Measurements from ENCODE around the gene NPHP4.

NPHP4 gene

DNA sequence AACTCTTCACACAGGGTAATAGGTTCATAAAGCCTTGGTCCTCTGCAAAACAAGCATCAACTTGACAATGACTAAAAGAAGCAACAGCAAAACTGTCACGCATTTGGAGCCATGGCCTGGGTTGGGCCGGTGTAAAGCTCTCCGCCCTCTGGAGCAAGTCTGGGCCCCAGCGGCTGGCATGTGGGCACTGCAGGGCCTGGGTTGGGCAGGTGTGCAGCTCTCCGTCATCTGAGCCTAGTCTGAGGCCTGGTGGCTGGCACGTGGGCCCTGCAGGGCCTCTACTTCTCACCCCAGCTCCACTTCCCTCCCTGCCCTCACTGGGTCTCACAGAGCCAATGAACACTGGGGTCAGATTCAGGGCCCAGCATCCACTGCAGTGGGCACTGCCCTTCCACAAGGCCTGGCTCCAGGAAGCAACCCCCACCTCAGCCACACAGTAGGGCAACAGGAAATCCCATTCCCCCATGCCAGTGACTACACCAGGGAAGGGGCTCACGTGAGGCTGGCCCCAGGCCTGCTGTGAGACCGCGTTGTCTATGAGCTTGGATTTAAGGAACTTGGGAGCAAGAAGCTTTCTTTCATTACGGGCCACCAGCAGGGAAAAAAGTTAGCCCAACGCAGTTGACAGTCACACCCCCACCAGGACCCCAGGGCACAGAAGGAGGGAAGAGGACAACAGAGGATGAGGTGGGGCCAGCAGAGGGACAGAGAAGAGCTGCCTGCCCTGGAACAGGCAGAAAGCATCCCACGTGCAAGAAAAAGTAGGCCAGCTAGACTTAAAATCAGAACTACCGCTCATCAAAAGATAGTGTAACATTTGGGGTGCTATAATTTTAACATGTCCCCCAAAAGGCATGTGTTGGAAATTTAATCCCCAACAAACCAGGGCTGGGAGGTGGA is 52.7 kb downstream of the NPHP4 start:
- Histone ChIP-seq H3K36me3 (ENCODE audit: control insufficient read depth, low read depth, low read length) (no peaks in the 10 kb centered on the region), H3K4me3 (ENCODE audit: low read length) (no peak overlapping the region)

DNA sequence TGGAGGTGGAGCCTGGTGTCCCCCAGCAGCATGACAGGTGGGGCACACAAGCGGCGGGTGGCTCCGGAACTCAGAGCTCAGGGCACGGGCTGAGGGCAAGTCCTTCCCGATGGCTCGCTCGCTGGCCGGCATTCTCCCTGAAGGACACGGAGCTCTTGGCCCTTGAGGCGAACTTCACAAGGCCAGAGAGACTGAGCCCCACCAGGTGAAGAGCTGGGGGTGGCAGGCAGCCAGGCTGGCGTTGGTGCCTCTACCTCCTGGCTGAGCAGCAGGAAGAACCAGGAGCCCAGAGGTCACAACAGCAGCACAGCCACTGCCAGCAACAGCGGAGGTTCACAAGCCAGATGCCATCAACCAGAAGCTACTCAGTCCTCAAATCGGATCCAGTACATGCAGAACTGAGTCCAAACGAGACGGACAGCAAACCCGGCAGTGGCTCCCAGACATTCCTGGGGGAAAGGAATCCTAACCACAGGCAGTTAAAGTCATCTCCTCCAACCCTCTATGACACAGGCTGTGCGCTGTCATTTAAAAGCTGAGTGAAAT is 54.1 kb downstream of the NPHP4 start:
- Histone ChIP-seq H3K27ac (ENCODE audit: low read length) (no peak overlapping the region), H3K9me3 (ENCODE audit: control insufficient read depth, low read depth, low read length) (no peaks in the 10 kb centered on the region), H3K4me1 (ENCODE audit: control insufficient read depth, low read depth, low read length) (peaks cover 12% of the 10 kb centered on the region), H3K36me3 (ENCODE audit: control insufficient read depth, low read depth, low read length) (no peaks in the 10 kb centered on the region), H3K4me3 (ENCODE audit: low read length) (no peak overlapping the region), H3K9ac (ENCODE audit: low read length) (no peak overlapping the region), H3K27me3 (ENCODE audit: control insufficient read depth, insufficient read depth, low read length) (no peaks in the 10 kb centered on the region)

More for the DNA sequence above, 52.7 kb downstream of the NPHP4 start:
- Histone ChIP-seq H3K9me3 (ENCODE audit: control insufficient read depth, low read depth, low read length) (no peaks in the 10 kb centered on the region), H3K4me1 (ENCODE audit: control insufficient read depth, low read depth, low read length) (peaks cover 3% of the 10 kb centered on the region), H3K27me3 (ENCODE audit: control insufficient read depth, insufficient read depth, low read length) (no peaks in the 10 kb centered on the region), H3K9ac (ENCODE audit: low read length) (no peak overlapping the region), H3K27ac (ENCODE audit: low read length) (no peak overlapping the region)

DNA sequence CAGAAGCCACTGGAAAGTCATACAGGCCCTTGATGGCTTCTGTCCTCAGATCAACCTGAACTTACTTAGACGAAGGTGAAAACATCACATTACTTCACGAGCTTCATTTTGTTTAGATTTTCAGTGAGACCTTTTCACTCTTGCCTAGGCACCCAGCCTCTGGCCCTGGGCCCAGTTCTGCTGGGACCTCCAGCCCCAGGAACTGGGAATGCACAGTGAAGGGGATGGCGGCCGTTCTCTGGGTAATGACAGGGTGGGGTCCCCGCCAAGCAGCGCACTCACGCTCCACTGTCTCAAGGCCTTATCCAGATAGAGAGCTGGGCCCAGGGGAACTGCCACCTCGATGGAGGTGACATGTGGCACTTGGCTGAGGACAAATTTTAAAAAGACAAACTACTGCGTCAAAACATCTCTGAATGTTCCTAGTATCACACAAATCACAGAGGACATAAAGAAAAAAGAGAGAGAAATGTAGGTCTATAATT is 54.8 kb downstream of the NPHP4 start:
- Histone ChIP-seq H3K9ac (ENCODE audit: low read length) (no peak overlapping the region), H3K4me1 (ENCODE audit: control insufficient read depth, low read depth, low read length) (peaks cover 13% of the 10 kb centered on the region), H3K27ac (ENCODE audit: low read length) (no peak overlapping the region), H3K4me3 (ENCODE audit: low read length) (no peak overlapping the region), H3K9me3 (ENCODE audit: control insufficient read depth, low read depth, low read length) (no peaks in the 10 kb centered on the region), H3K36me3 (ENCODE audit: control insufficient read depth, low read depth, low read length) (no peaks in the 10 kb centered on the region), H3K27me3 (ENCODE audit: control insufficient read depth, insufficient read depth, low read length) (no peaks in the 10 kb centered on the region)

- Histone ChIP-seq H3K4me3 (ENCODE audit: low read length) (no peak overlapping the region), H3K27ac (ENCODE audit: low read length) (no peak overlapping the region), H3K4me1 (ENCODE audit: control insufficient read depth, low read depth, low read length) (peaks cover 13% of the 10 kb centered on the region), H3K9me3 (ENCODE audit: control insufficient read depth, low read depth, low read length) (no peaks in the 10 kb centered on the region), H3K36me3 (ENCODE audit: control insufficient read depth, low read depth, low read length) (peaks cover 4% of the 10 kb centered on the region), H3K27me3 (ENCODE audit: control insufficient read depth, insufficient read depth, low read length) (no peaks in the 10 kb centered on the region), H3K9ac (ENCODE audit: low read length) (no peak overlapping the region)
These were observed 55.4 kb downstream of the NPHP4 start for GRCh38 chr1:5936621-5937372.

DNA sequence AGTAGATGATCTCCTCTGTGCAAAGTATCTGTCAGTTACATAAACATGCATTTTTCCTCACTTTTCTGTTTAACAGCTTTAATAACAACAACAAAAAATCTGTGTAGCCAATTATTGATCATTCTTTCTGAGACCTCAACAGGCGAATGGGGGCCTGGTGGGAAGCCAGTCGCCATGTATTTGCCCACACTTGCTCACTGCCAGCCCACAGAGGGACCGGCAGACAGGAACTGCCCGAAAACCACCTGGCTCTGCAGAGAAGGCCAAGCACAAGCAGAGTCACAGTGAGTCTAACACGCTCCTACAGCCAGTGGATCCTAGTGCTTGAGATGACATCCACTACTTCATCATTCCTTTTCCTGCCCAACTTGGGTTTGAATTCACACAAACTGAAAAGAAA is 56.1 kb downstream of the NPHP4 start:
- Histone ChIP-seq H3K4me1 (ENCODE audit: control insufficient read depth, low read depth, low read length) (peaks cover 13% of the 10 kb centered on the region), H3K27me3 (ENCODE audit: control insufficient read depth, insufficient read depth, low read length) (no peaks in the 10 kb centered on the region), H3K9me3 (ENCODE audit: control insufficient read depth, low read depth, low read length) (no peaks in the 10 kb centered on the region), H3K9ac (ENCODE audit: low read length) (no peak overlapping the region), H3K36me3 (ENCODE audit: control insufficient read depth, low read depth, low read length) (peaks cover 4% of the 10 kb centered on the region), H3K27ac (ENCODE audit: low read length) (no peak overlapping the region), H3K4me3 (ENCODE audit: low read length) (no peak overlapping the region)

DNA sequence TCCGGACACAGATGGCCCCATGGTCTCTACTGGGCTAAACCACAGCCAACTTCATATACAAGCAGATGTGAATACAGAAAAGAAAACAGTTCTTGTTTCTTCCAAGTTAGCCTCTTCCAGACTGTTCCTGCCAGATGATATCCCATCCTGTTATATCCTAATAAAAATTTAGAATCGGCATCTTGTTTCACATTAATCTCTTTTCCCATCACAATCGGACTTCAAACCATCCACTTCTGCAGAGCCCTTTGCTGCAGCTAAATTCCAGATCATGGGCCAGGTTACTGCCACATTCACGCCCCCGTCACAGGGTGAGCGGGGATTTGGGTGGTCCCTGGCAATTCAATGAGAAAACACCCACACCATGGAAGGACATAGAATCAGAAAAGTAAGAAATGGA is 57.2 kb downstream of the NPHP4 start:
- H3K9ac ChIP-seq (ENCODE audit: low read length): no peak overlapping the region
- H3K27ac ChIP-seq (ENCODE audit: low read length): no peak overlapping the region
- no peaks in the 10 kb centered on the region for H3K27me3 ChIP-seq (ENCODE audit: control insufficient read depth, insufficient read depth, low read length)
- H3K4me1 ChIP-seq (ENCODE audit: control insufficient read depth, low read depth, low read length): peaks cover 13% of the 10 kb centered on the region
- H3K9me3 ChIP-seq (ENCODE audit: control insufficient read depth, low read depth, low read length): no peaks in the 10 kb centered on the region
- peaks cover 4% of the 10 kb centered on the region for H3K36me3 ChIP-seq (ENCODE audit: control insufficient read depth, low read depth, low read length)
- H3K4me3 ChIP-seq (ENCODE audit: low read length): no peak overlapping the region

DNA sequence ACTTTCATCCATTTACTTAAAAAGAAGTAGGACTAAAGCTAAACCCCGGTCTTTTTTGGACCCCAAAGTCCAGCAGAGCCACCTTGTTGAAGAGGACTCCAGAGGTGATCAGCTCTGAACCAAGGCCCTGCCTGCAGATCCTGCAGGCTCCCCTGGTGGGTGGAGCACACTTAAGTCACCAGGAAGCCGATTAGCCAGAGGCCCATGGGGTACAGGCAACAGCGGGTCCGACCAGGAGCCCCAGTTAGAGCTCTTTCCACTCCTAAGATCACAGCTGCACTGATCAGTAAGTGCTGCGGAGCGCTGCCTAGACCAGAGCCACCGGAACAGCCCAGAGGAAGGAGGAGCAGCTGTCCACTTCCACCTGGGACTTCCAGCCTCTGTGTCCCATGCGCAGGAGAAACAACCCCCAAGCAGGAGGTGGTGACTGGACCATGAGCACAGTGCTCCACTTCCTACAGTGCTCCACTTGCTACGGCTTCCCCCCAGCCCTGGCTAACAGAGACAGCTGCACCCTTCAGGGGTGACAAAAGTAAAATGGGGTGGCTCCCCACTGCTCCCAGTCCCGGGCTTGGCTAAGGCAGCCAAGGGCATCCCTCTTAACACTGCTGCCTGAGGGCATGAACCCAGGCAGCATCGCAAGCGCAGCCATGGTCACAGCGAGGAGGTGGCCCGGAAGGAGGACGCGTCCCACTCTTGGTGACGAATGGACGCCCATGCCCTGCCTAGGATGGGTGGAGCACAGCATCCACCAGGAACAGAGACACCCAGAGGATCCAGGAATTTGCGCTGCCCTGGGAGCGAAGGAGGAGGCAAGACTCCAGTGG is 58.0 kb downstream of the NPHP4 start:
- Histone ChIP-seq H3K36me3 (ENCODE audit: control insufficient read depth, low read depth, low read length) (peaks cover 4% of the 10 kb centered on the region), H3K27ac (ENCODE audit: low read length) (no peak overlapping the region), H3K9me3 (ENCODE audit: control insufficient read depth, low read depth, low read length) (no peaks in the 10 kb centered on the region), H3K27me3 (ENCODE audit: control insufficient read depth, insufficient read depth, low read length) (no peaks in the 10 kb centered on the region), H3K4me3 (ENCODE audit: low read length) (no peak overlapping the region), H3K9ac (ENCODE audit: low read length) (no peak overlapping the region), H3K4me1 (ENCODE audit: control insufficient read depth, low read depth, low read length) (peaks cover 10% of the 10 kb centered on the region)

GRCh38 chr1:5933676-5934057 is 58.6 kb downstream of the NPHP4 start:
- Histone ChIP-seq H3K9ac (ENCODE audit: low read length) (no peak overlapping the region), H3K4me1 (ENCODE audit: control insufficient read depth, low read depth, low read length) (peaks cover 10% of the 10 kb centered on the region), H3K36me3 (ENCODE audit: control insufficient read depth, low read depth, low read length) (peaks cover 4% of the 10 kb centered on the region), H3K9me3 (ENCODE audit: control insufficient read depth, low read depth, low read length) (no peaks in the 10 kb centered on the region), H3K4me3 (ENCODE audit: low read length) (no peak overlapping the region), H3K27ac (ENCODE audit: low read length) (no peak overlapping the region), H3K27me3 (ENCODE audit: control insufficient read depth, insufficient read depth, low read length) (no peaks in the 10 kb centered on the region)

- no peaks in the 10 kb centered on the region for H3K9me3 ChIP-seq (ENCODE audit: control insufficient read depth, low read depth, low read length)
- peaks cover 4% of the 10 kb centered on the region for H3K36me3 ChIP-seq (ENCODE audit: control insufficient read depth, low read depth, low read length)
- H3K9ac ChIP-seq (ENCODE audit: low read length): no peak overlapping the region
- H3K27ac ChIP-seq (ENCODE audit: low read length): no peak overlapping the region
- H3K27me3 ChIP-seq (ENCODE audit: control insufficient read depth, insufficient read depth, low read length): no peaks in the 10 kb centered on the region
- no peak overlapping the region for H3K4me3 ChIP-seq (ENCODE audit: low read length)
- H3K4me1 ChIP-seq (ENCODE audit: control insufficient read depth, low read depth, low read length): peaks cover 10% of the 10 kb centered on the region
These were observed 59.2 kb downstream of the NPHP4 start for GRCh38 chr1:5933050-5933449.

DNA sequence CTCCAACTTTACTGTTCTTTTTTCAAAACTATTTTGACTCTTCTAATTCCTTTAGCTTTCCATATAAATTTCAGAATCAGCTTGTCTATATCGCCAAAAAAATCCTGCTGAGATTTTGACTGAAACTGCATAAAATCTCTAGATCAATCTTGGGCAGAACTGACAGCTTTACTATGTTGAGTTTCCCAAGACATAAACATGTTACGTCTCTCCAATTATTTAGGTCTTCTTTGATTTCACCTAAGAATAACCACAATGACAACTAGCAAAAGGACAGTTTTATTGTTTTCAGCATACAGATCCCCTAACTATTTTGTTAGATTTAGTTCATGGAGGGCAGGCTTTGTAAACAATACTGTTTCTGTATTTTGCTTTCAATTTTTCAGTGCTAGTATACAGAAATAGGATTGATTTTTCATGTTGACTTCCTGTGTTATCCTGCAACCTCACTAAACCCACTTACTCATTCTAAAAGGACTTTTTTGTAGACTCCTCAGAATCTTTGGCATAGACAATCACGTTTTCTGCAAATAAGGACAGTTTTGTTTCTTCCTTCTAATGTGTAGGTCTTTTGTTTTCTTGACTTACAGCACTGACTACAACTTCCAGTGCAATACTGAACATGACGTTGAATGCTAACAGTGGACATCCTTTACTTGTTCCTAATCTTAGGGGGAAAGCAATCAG is 63.4 kb downstream of the NPHP4 start:
- Histone ChIP-seq H3K27me3 (ENCODE audit: control insufficient read depth, insufficient read depth, low read length) (no peaks in the 10 kb centered on the region), H3K4me1 (ENCODE audit: control insufficient read depth, low read depth, low read length) (peaks cover 8% of the 10 kb centered on the region), H3K4me3 (ENCODE audit: low read length) (no peak overlapping the region), H3K9ac (ENCODE audit: low read length) (no peak overlapping the region), H3K27ac (ENCODE audit: low read length) (no peak overlapping the region), H3K36me3 (ENCODE audit: control insufficient read depth, low read depth, low read length) (peaks cover 4% of the 10 kb centered on the region), H3K9me3 (ENCODE audit: control insufficient read depth, low read depth, low read length) (no peaks in the 10 kb centered on the region)

Data from iPS-18a (cell line).